Naive thymus-derived CD4-positive, alpha-beta T cell (primary cell): ENCODE measurements around the gene ATP9B. TPM values are rescaled to one million over a fixed set of nuclear protein-coding genes. Genes with fewer than 3 reads are reported as not detected.

Experiments used
- ATAC-seq: fragments of 150-1000 bp; cut with Tn5 transposase; 2 replicates; pipeline ENCODE4 v1.10.0; 2021; ENCODE audit warnings: mild to moderate bottlenecking, moderate library complexity
- CTCF ChIA-PET: fragments of 350-600 bp; sonication (Branson Sonifier 250); formaldehyde crosslinking; loops from one replicate; lab custom pipeline; 2021; ENCODE audit warnings: antibody characterized with exemption; lab: Charles Lee
- POLR2A ChIA-PET: fragments of 350-600 bp; sonication (Branson Sonifier 250); formaldehyde crosslinking; loops from one replicate; lab custom pipeline; 2021; ENCODE audit warnings: antibody characterized with exemption, inconsistent platforms; lab: Charles Lee
- DNase-seq, 9 donors: peaks; one replicate each; pipeline versions ENCODE4 v3.0.0 to v3.0.0-alpha.2; 2020 to 2022; ENCODE audit warnings: mixed read lengths in 1 of 9
- H3K27ac ChIP-seq: one replicate; pipeline ENCODE4 v1.7.0; 2013; ENCODE audit warnings: mild to moderate bottlenecking, low read depth, low read length, moderate library complexity
- H3K27me3 ChIP-seq, 2 donors: one replicate each; pipeline ENCODE4 v1.7.0; 2013; ENCODE audit warnings: low read length in 2 of 2, mild to moderate bottlenecking in 2 of 2, moderate library complexity in 2 of 2; ENCODE audit not compliant: control insufficient read depth in 2 of 2, insufficient read depth in 2 of 2
- H3K36me3 ChIP-seq, 3 experiments: 1 replicate in 2 of 3; 2 replicates in 1 of 3; pipeline ENCODE4 v1.7.0; 2013; ENCODE audit warnings: low read length in 3 of 3, mild to moderate bottlenecking in 3 of 3, moderate library complexity in 1 of 3; ENCODE audit not compliant: insufficient read depth in 3 of 3, control insufficient read depth in 2 of 3
- H3K4me1 ChIP-seq, 2 donors: one replicate each; pipeline ENCODE4 v1.7.0; 2013; ENCODE audit warnings: low read length in 2 of 2, mild to moderate bottlenecking in 2 of 2, moderate library complexity in 1 of 2; ENCODE audit not compliant: control insufficient read depth in 2 of 2, insufficient read depth in 2 of 2
- H3K4me3 ChIP-seq: 2 replicates; pipeline ENCODE4 v1.7.0; 2013; ENCODE audit warnings: mild to moderate bottlenecking, low read length
- H3K9me3 ChIP-seq, 3 experiments: 1 replicate in 2 of 3; 2 replicates in 1 of 3; pipeline ENCODE4 v1.7.0; 2013; ENCODE audit warnings: low read length in 3 of 3; ENCODE audit not compliant: control insufficient read depth in 2 of 3
- H3K27ac Mint-ChIP-seq, 9 donors: one replicate each; pipeline ENCODE4 v1.8.0; 2020 to 2022; ENCODE audit warnings: mixed read lengths in 9 of 9, mild to moderate bottlenecking in 8 of 9, moderate library complexity in 5 of 9, inconsistent platforms in 2 of 9
- H3K27me3 Mint-ChIP-seq, 5 donors: one replicate each; pipeline ENCODE4 v1.8.0; 2021 to 2022; ENCODE audit warnings: mixed read lengths in 5 of 5, mild to moderate bottlenecking in 1 of 5
- H3K36me3 Mint-ChIP-seq, 5 donors: one replicate each; pipeline ENCODE4 v1.8.0; 2020 to 2022; ENCODE audit warnings: mixed read lengths in 5 of 5, mild to moderate bottlenecking in 3 of 5, inconsistent platforms in 1 of 5
- H3K4me1 Mint-ChIP-seq, 7 donors: one replicate each; pipeline ENCODE4 v1.8.0; 2020 to 2022; ENCODE audit warnings: mixed read lengths in 7 of 7, mild to moderate bottlenecking in 3 of 7, inconsistent platforms in 1 of 7
- H3K4me3 Mint-ChIP-seq, 10 donors: one replicate each; pipeline ENCODE4 v1.8.0; 2020 to 2022; ENCODE audit warnings: mild to moderate bottlenecking in 10 of 10, mixed read lengths in 10 of 10, moderate library complexity in 6 of 10, inconsistent platforms in 2 of 10
- H3K9me3 Mint-ChIP-seq, 11 donors: one replicate each; pipeline ENCODE4 v1.8.0; 2020 to 2022; ENCODE audit warnings: mixed read lengths in 11 of 11, mild to moderate bottlenecking in 4 of 11, inconsistent platforms in 1 of 11, moderate library complexity in 1 of 11
- intact Hi-C, 2 donors: fragments of 100-400 bp; cut with micrococcal nuclease; formaldehyde crosslinking; loops; one replicate each; pipeline ENCODE4 v1.15.1; 2023
- polyA plus RNA-seq, 2 donors: library from polyadenylated mRNA; unstranded; fragments of 300-500 nt; fragmentation: Illumina TruSeq; gene quantifications; one replicate each; pipeline ENCODE4 v1.2.3, GENCODE V29; 2021
- total RNA-seq, 6 experiments: library from RNA in 5 of 6; stranded (reverse) in 5 of 6; gene quantifications; 1 replicate in 5 of 6; 2 replicates in 1 of 6; pipeline ENCODE4 v1.2.3 and lab custom pipeline; 2021 to 2026

The ATP9B gene
- total and polyA plus RNA-seq, 7 experiments from 2014 or later: 21.3 to 90.5 (median 79.4) TPM

- no peaks in the 10 kb centered on the region for H3K27me3 ChIP-seq
- Mint-ChIP-seq H3K27ac (no peak overlapping the region), H3K9me3 (peaks cover 0 to 7% (median 0%) of the 10 kb centered on the region in 11 donors), H3K36me3 (peaks cover 14 to 52% (median 28%) of the 10 kb centered on the region in 5 donors), H3K4me3 (no peak overlapping the region), H3K27me3 (no peaks in the 10 kb centered on the region), H3K4me1 (peaks cover 0 to 12% (median 3%) of the 10 kb centered on the region in 7 donors)
- ATAC-seq (no peak), DNase-seq (no peak)
- POLR2A ChIA-PET: no interaction called here
- H3K27ac ChIP-seq: no peak overlapping the region
- H3K4me3 ChIP-seq: no peak overlapping the region
- H3K36me3 ChIP-seq: peaks cover 0 to 55% (median 10%) of the 10 kb centered on the region in 3 experiments
- CTCF ChIA-PET: no interaction called here
- no peaks in the 10 kb centered on the region for H3K9me3 ChIP-seq
- H3K4me1 ChIP-seq: peaks cover 0 to 7% of the 10 kb centered on the region in 2 donors
- intact Hi-C loops: no loop called here
Observed at GRCh38 chr18:79328887-79329286, 259.7 kb downstream of the ATP9B start.

- ChIA-PET CTCF (no interaction called here), POLR2A (no interaction called here)
- H3K36me3 ChIP-seq: peaks cover 0 to 55% (median 10%) of the 10 kb centered on the region in 3 experiments
- intact Hi-C loops: no loop called here
- H3K9me3 Mint-ChIP-seq: peaks cover 0 to 7% (median 0%) of the 10 kb centered on the region in 11 donors
- ATAC-seq (no peak), DNase-seq (no peak)
- H3K27me3 Mint-ChIP-seq: no peaks in the 10 kb centered on the region
- H3K9me3 ChIP-seq: no peaks in the 10 kb centered on the region
- H3K4me1 Mint-ChIP-seq: peaks cover 0 to 12% (median 3%) of the 10 kb centered on the region in 7 donors
- H3K4me1 ChIP-seq: peaks cover 0 to 7% of the 10 kb centered on the region in 2 donors
- H3K4me3 Mint-ChIP-seq: no peak overlapping the region
- H3K27me3 ChIP-seq: no peaks in the 10 kb centered on the region
- H3K27ac ChIP-seq: no peak overlapping the region
- H3K27ac Mint-ChIP-seq: no peak overlapping the region
- H3K4me3 ChIP-seq: no peak overlapping the region
- H3K36me3 Mint-ChIP-seq: peaks cover 11 to 48% (median 20%) of the 10 kb centered on the region in 5 donors
Observed at GRCh38 chr18:79329786-79330185, 260.6 kb downstream of the ATP9B start.

GRCh38 chr18:79332646-79333045 lies 263.5 kb downstream of the ATP9B start:
- Mint-ChIP-seq H3K9me3 (peaks cover 0 to 3% (median 0%) of the 10 kb centered on the region in 11 donors), H3K27ac (no peak overlapping the region), H3K36me3 (peaks cover 7 to 62% (median 19%) of the 10 kb centered on the region in 5 donors), H3K27me3 (no peaks in the 10 kb centered on the region), H3K4me1 (peaks cover 0 to 5% (median 0%) of the 10 kb centered on the region in 7 donors), H3K4me3 (no peak overlapping the region)
- H3K36me3 ChIP-seq: peaks cover 0 to 75% (median 10%) of the 10 kb centered on the region in 3 experiments
- H3K4me1 ChIP-seq: no peaks in the 10 kb centered on the region
- intact Hi-C loops: no loop called here
- no peak overlapping the region for H3K4me3 ChIP-seq
- ChIA-PET POLR2A (no interaction called here), CTCF (no interaction called here)
- DNase-seq (no peak), ATAC-seq (no peak)
- no peaks in the 10 kb centered on the region for H3K27me3 ChIP-seq
- H3K9me3 ChIP-seq: no peaks in the 10 kb centered on the region
- no peak overlapping the region for H3K27ac ChIP-seq

- Mint-ChIP-seq H3K4me1 (peaks cover 0 to 4% (median 0%) of the 10 kb centered on the region in 7 donors), H3K27ac (no peak overlapping the region), H3K9me3 (peaks cover 0 to 1% (median 0%) of the 10 kb centered on the region in 11 donors), H3K4me3 (no peak overlapping the region), H3K27me3 (no peaks in the 10 kb centered on the region), H3K36me3 (peaks cover 5 to 64% (median 23%) of the 10 kb centered on the region in 5 donors)
- H3K4me3 ChIP-seq: no peak overlapping the region
- no peak overlapping the region for H3K27ac ChIP-seq
- no peaks in the 10 kb centered on the region for H3K27me3 ChIP-seq
- peaks cover 0 to 79% (median 10%) of the 10 kb centered on the region in 3 experiments for H3K36me3 ChIP-seq
- no peak for ATAC-seq
- POLR2A ChIA-PET: no interaction called here
- no peaks in the 10 kb centered on the region for H3K9me3 ChIP-seq
- intact Hi-C loops: no loop called here
- no peaks in the 10 kb centered on the region for H3K4me1 ChIP-seq
- CTCF ChIA-PET: no interaction called here
- DNase-seq: no peak
Observed at GRCh38 chr18:79333046-79333445, 263.9 kb downstream of the ATP9B start.

GRCh38 chr18:79334496-79335233 lies 265.5 kb downstream of the ATP9B start:
- H3K36me3 Mint-ChIP-seq: peaks cover 19 to 76% (median 37%) of the 10 kb centered on the region in 5 donors
- peak overlapping the region in 1 of 9 donors; percentile 30 for H3K27ac Mint-ChIP-seq
- Histone ChIP-seq H3K36me3 (peaks cover 6 to 82% (median 14%) of the 10 kb centered on the region in 3 experiments), H3K4me3 (no peak overlapping the region), H3K27ac (no peak overlapping the region), H3K27me3 (no peaks in the 10 kb centered on the region), H3K9me3 (no peaks in the 10 kb centered on the region), H3K4me1 (no peaks in the 10 kb centered on the region)
- ATAC-seq (no peak), DNase-seq (no peak)
- peaks cover 0 to 8% (median 0%) of the 10 kb centered on the region in 11 donors for H3K9me3 Mint-ChIP-seq
- CTCF ChIA-PET: no interaction called here
- intact Hi-C loops: no loop called here
- H3K4me3 Mint-ChIP-seq: no peak overlapping the region
- POLR2A ChIA-PET: no interaction called here
- peaks cover 0 to 6% (median 0%) of the 10 kb centered on the region in 7 donors for H3K4me1 Mint-ChIP-seq
- H3K27me3 Mint-ChIP-seq: no peaks in the 10 kb centered on the region

- H3K9me3 Mint-ChIP-seq: peaks cover 0 to 8% (median 0%) of the 10 kb centered on the region in 11 donors
- intact Hi-C loops: no loop called here
- Histone ChIP-seq H3K4me1 (no peaks in the 10 kb centered on the region), H3K27ac (no peak overlapping the region), H3K4me3 (no peak overlapping the region), H3K9me3 (no peaks in the 10 kb centered on the region), H3K27me3 (no peaks in the 10 kb centered on the region), H3K36me3 (peaks cover 6 to 75% (median 14%) of the 10 kb centered on the region in 3 experiments)
- ChIA-PET CTCF (no interaction called here), POLR2A (no interaction called here)
- no peaks in the 10 kb centered on the region for H3K27me3 Mint-ChIP-seq
- H3K4me3 Mint-ChIP-seq: no peak overlapping the region
- H3K36me3 Mint-ChIP-seq: peaks cover 17 to 80% (median 33%) of the 10 kb centered on the region in 5 donors
- DNase-seq (no peak), ATAC-seq (no peak)
- H3K27ac Mint-ChIP-seq: no peak overlapping the region
- peaks cover 0 to 6% (median 0%) of the 10 kb centered on the region in 7 donors for H3K4me1 Mint-ChIP-seq
Observed at GRCh38 chr18:79335833-79336360, 266.7 kb downstream of the ATP9B start.
